Neural cell (in vitro differentiated cells): ENCODE measurements around the gene LRRTM2.

Source experiments
- CTCF ChIP-seq: fragments of 450-650 bp; IDR thresholded peaks from 2 replicates; pipeline ENCODE4 v1.5.1; 2014; ENCODE audit warnings: antibody characterized with exemption, mild to moderate bottlenecking, moderate library complexity; ENCODE audit not compliant: poor library complexity, severe bottlenecking
- POLR2AphosphoS5 ChIP-seq: IDR thresholded peaks from 2 replicates; pipeline ENCODE4 v1.6.1; 2012
- RAD21 ChIP-seq: fragments of 450-650 bp; conservative IDR thresholded peaks from 2 replicates; pipeline ENCODE4 v1.6.1; 2014; ENCODE audit warnings: antibody characterized with exemption, mild to moderate bottlenecking, moderate library complexity
- SMC3 ChIP-seq: fragments of 450-650 bp; conservative IDR thresholded peaks from 2 replicates; pipeline ENCODE4 v1.6.1; 2014; ENCODE audit warnings: antibody characterized with exemption, mild to moderate bottlenecking, moderate library complexity; ENCODE audit not compliant: poor library complexity

GRCh38 chr5:138914338-138914737, 39.2 kb upstream of the LRRTM2 start:
- TF ChIP-seq CTCF (no peak), RAD21 (no peak), SMC3 (no peak), POLR2AphosphoS5 (no peak)
